SK-N-SH treated with all-trans-retinoic acid at 6 μM for 48 hours (cell line): ENCODE measurements around the gene SMARCAD1.

Experiments used
- ATAC-seq: fragments of 200-7000 bp; cut with Tn5 transposase; 3 replicates; pipeline ENCODE4 v1.9.1; 2020; ENCODE audit warnings: mild to moderate bottlenecking, moderate library complexity
- CREB5 ChIP-seq: fragments of 250-450 bp; sonication (Bioruptor Pico); IDR thresholded peaks from 2 replicates; pipeline ENCODE4 v1.5.1; 2020; ENCODE audit warnings: low read depth, mild to moderate bottlenecking, moderate library complexity
- CSDC2 ChIP-seq: fragments of 250-450 bp; sonication (Bioruptor Pico); IDR thresholded peaks from 2 replicates; pipeline ENCODE4 v1.5.0; 2020; ENCODE audit warnings: mild to moderate bottlenecking, moderate library complexity
- CSRNP3 ChIP-seq: fragments of 250-450 bp; sonication (Bioruptor Pico); IDR thresholded peaks from 2 replicates; pipeline ENCODE4 v1.5.1; 2021; ENCODE audit warnings: mild to moderate bottlenecking, moderate library complexity
- ESRRG ChIP-seq: fragments of 250-450 bp; sonication (Bioruptor Pico); IDR thresholded peaks from 2 replicates; pipeline ENCODE4 v1.6.1; 2021; ENCODE audit warnings: mild to moderate bottlenecking
- GLIS3 ChIP-seq: fragments of 250-450 bp; sonication (Bioruptor Pico); IDR thresholded peaks from 2 replicates; pipeline ENCODE4 v1.5.0; 2020; ENCODE audit warnings: mild to moderate bottlenecking, moderate library complexity
- ISL1 ChIP-seq: fragments of 250-450 bp; sonication (Bioruptor Pico); IDR thresholded peaks from 2 replicates; pipeline ENCODE4 v2.1.2; 2022; ENCODE audit warnings: mild to moderate bottlenecking, moderate library complexity
- OSR1 ChIP-seq: fragments of 250-450 bp; sonication (Bioruptor Pico); IDR thresholded peaks from 2 replicates; pipeline ENCODE4 v1.8.0; 2022; ENCODE audit warnings: moderate library complexity, mild to moderate bottlenecking, inconsistent platforms
- PATZ1 ChIP-seq: fragments of 250-450 bp; sonication (Bioruptor Pico); IDR thresholded peaks from 2 replicates; pipeline ENCODE4 v1.8.0; 2020; ENCODE audit warnings: mild to moderate bottlenecking, moderate library complexity, borderline replicate concordance
- POU6F1 ChIP-seq: fragments of 250-450 bp; sonication (Bioruptor Pico); IDR thresholded peaks from 2 replicates; pipeline ENCODE4 v1.8.0; 2021; ENCODE audit warnings: low read depth, mild to moderate bottlenecking, moderate library complexity, borderline replicate concordance
- RARB ChIP-seq: fragments of 250-450 bp; sonication (Bioruptor Pico); IDR thresholded peaks from 2 replicates; pipeline ENCODE4 v1.8.0; 2021; ENCODE audit warnings: mild to moderate bottlenecking, moderate library complexity
- SNAI2 ChIP-seq: fragments of 250-450 bp; sonication (Bioruptor Pico); IDR thresholded peaks from 2 replicates; pipeline ENCODE4 v1.5.0; 2020; ENCODE audit warnings: mild to moderate bottlenecking, moderate library complexity
- TCF4 ChIP-seq: fragments of 250-450 bp; sonication (Bioruptor Pico); IDR thresholded peaks from 2 replicates; pipeline ENCODE4 v1.8.0; 2021; ENCODE audit warnings: mild to moderate bottlenecking, moderate library complexity, borderline replicate concordance
- TOX ChIP-seq: fragments of 250-450 bp; sonication (Bioruptor Pico); IDR thresholded peaks from 2 replicates; pipeline ENCODE4 v1.8.0; 2021; ENCODE audit warnings: mild to moderate bottlenecking, moderate library complexity, borderline replicate concordance
- TSHZ2 ChIP-seq: fragments of 250-450 bp; sonication (Bioruptor Pico); IDR thresholded peaks from 2 replicates; pipeline ENCODE4 v1.5.0; 2020; ENCODE audit warnings: mild to moderate bottlenecking, moderate library complexity
- ZC3H10 ChIP-seq: fragments of 250-450 bp; sonication (Bioruptor Pico); IDR thresholded peaks from 2 replicates; pipeline ENCODE4 v1.5.1; 2021; ENCODE audit warnings: mild to moderate bottlenecking, moderate library complexity
- ZFP3 ChIP-seq: fragments of 250-450 bp; sonication (Bioruptor Pico); IDR thresholded peaks from 2 replicates; pipeline ENCODE4 v1.5.0; 2020; ENCODE audit warnings: mild to moderate bottlenecking, moderate library complexity
- ZFP30 ChIP-seq: fragments of 450-650 bp; formaldehyde crosslinking; IDR thresholded peaks from 2 replicates; pipeline ENCODE4 v1.5.0; 2022; ENCODE audit warnings: mild to moderate bottlenecking, moderate library complexity
- ZNF70 ChIP-seq: fragments of 450-650 bp; formaldehyde crosslinking; IDR thresholded peaks from 2 replicates; pipeline ENCODE4 v1.5.0; 2020; ENCODE audit warnings: mild to moderate bottlenecking, moderate library complexity
- ZNF8 ChIP-seq: fragments of 450-650 bp; formaldehyde crosslinking; IDR thresholded peaks from 2 replicates; pipeline ENCODE4 v1.5.0; 2020; ENCODE audit warnings: mild to moderate bottlenecking, moderate library complexity

Gene SMARCAD1

GRCh38 chr4:94306713-94307112 is 99.0 kb downstream of the SMARCAD1 start:
- no peak for TF ChIP-seq ESRRG (CRISPR knock-in tag)
- no peak for TF ChIP-seq ZNF8
- TF ChIP-seq PATZ1 (CRISPR knock-in tag): no peak
- no peak for TF ChIP-seq ZFP3 (CRISPR knock-in tag)
- no peak for TF ChIP-seq OSR1 (CRISPR knock-in tag)
- no peak for TF ChIP-seq POU6F1 (CRISPR knock-in tag)
- no peak for TF ChIP-seq ZFP30 (CRISPR knock-in tag)
- TF ChIP-seq TCF4 (CRISPR knock-in tag): no peak
- TF ChIP-seq CSDC2 (CRISPR knock-in tag): no peak
- no peak for TF ChIP-seq CREB5 (CRISPR knock-in tag)
- no peak for TF ChIP-seq TSHZ2 (CRISPR knock-in tag)
- TF ChIP-seq CSRNP3 (CRISPR knock-in tag): no peak
- TF ChIP-seq ZC3H10 (CRISPR knock-in tag): no peak
- TF ChIP-seq GLIS3 (CRISPR knock-in tag): no peak
- ATAC-seq: no peak

GRCh38 chr4:94307231-94307871 is 99.7 kb downstream of the SMARCAD1 start:
- ATAC-seq: no peak

More at GRCh38 chr4:94307231-94307871, 99.7 kb downstream of the SMARCAD1 start:
- no peak for TF ChIP-seq OSR1 (CRISPR knock-in tag)
- TF ChIP-seq ZFP3 (CRISPR knock-in tag): no peak
- TF ChIP-seq TSHZ2 (CRISPR knock-in tag): no peak
- no peak for TF ChIP-seq SNAI2 (CRISPR knock-in tag)
- no peak for TF ChIP-seq PATZ1 (CRISPR knock-in tag)
- no peak for TF ChIP-seq CSDC2 (CRISPR knock-in tag)
- no peak for TF ChIP-seq ISL1
- TF ChIP-seq RARB (CRISPR knock-in tag): no peak
- no peak for TF ChIP-seq ZNF8
- TF ChIP-seq CSRNP3 (CRISPR knock-in tag): no peak
- TF ChIP-seq TOX (CRISPR knock-in tag): no peak
- TF ChIP-seq ZNF70 (CRISPR knock-in tag): no peak
- TF ChIP-seq TCF4 (CRISPR knock-in tag): no peak
